Kidney (tissue), 14 donors: ENCODE measurements around the gene KANK3. TPM values are rescaled to one million over a fixed set of nuclear protein-coding genes. Genes with fewer than 3 reads are reported as not detected.
A peak's percentile ranks its signal among the peaks of the same experiment; 100 is the strongest.

Source experiments
- DNase-seq, 5 donors: peaks; one replicate each; pipeline ENCODE4 v3.0.0-alpha.2; 2013 to 2020
- FAIRE-seq: peaks from 2 replicates; lab custom pipeline; 2012; peaks lifted over from hg19 to GRCh38; lab: Jason Lieb, UNC
- H3K27ac ChIP-seq, 2 donors: one replicate each; pipeline ENCODE4 v1.7.0; 2013; ENCODE audit warnings: low read depth in 2 of 2, low read length in 2 of 2, inconsistent platforms in 1 of 2
- H3K27me3 ChIP-seq: one replicate; pipeline ENCODE4 v1.7.1; 2013; ENCODE audit warnings: low read length, inconsistent platforms; ENCODE audit not compliant: control insufficient read depth, insufficient read depth
- H3K36me3 ChIP-seq, 3 donors: one replicate each; pipeline versions ENCODE4 v1.7.0 to v1.7.1; 2013; ENCODE audit warnings: low read length in 3 of 3, control low read depth in 1 of 3, inconsistent platforms in 1 of 3; ENCODE audit not compliant: insufficient read depth in 3 of 3, control insufficient read depth in 2 of 3
- H3K4me1 ChIP-seq, 3 donors: one replicate each; pipeline versions ENCODE4 v1.7.0 to v1.7.1; 2013; ENCODE audit warnings: low read length in 3 of 3, inconsistent platforms in 1 of 3, low read depth in 1 of 3; ENCODE audit not compliant: control insufficient read depth in 2 of 3, insufficient read depth in 2 of 3
- H3K4me3 ChIP-seq, 3 donors: one replicate each; pipeline versions ENCODE4 v1.7.0 to v1.8.1; 2013; ENCODE audit warnings: low read length in 3 of 3, control low read depth in 1 of 3, inconsistent platforms in 1 of 3
- H3K9ac ChIP-seq, 3 donors: one replicate each; pipeline versions ENCODE4 v1.7.0 to v1.7.1; 2013; ENCODE audit warnings: low read length in 3 of 3, control low read depth in 1 of 3, inconsistent platforms in 1 of 3
- H3K9me3 ChIP-seq, 3 donors: one replicate each; pipeline versions ENCODE4 v1.7.0 to v1.7.1; 2013; ENCODE audit warnings: low read length in 3 of 3, control low read depth in 1 of 3, inconsistent platforms in 1 of 3; ENCODE audit not compliant: control insufficient read depth in 2 of 3, insufficient read depth in 1 of 3
- CTCF ChIP-seq: IDR thresholded peaks from 3 replicates; pipeline ENCODE4 v1.5.1; 2012; ENCODE audit warnings: mild to moderate bottlenecking, moderate library complexity, borderline replicate concordance; ENCODE audit not compliant: insufficient read depth; ENCODE audit errors: extremely low read depth
- intact Hi-C: fragments of 100-400 bp; cut with DNase I; formaldehyde crosslinking; loops from one replicate; pipeline ENCODE4 v1.11.1; 2022
- polyA plus RNA-seq: library from polyadenylated mRNA; stranded (reverse); fragments of 350-450 nt; fragmentation: Illumina TruSeq; extraction: RNeasy Lipid Tissue Mini Kit (QIAGEN cat#74804); gene quantifications from one replicate; pipeline ENCODE4 v1.2.3, GENCODE V29; 2014; ENCODE audit warnings: low read depth, low replicate concordance; ENCODE audit not compliant: insufficient read depth
- total RNA-seq: library from RNA; stranded (reverse); fragmentation: NEBNext Ultra II Directional; extraction: Animal tissue kit (Norgen Biotek cat#: 25700); gene quantifications from one replicate; pipeline ENCODE4 v1.2.1, GENCODE V29; 2021
- donor health status: control.
- donor health status: control.
- donor health status: control.
- donor health status: control.
- donor health status: control.
- donor health status: DM: yes; HTN: yes; CAD: no.
- donor health status: Normal renal cell carcinoma (clear cell type).

The KANK3 gene
- total and polyA plus RNA-seq, 2 donors from 2014 or later = 15.0 to 26.6 TPM

- Histone ChIP-seq H3K9me3 (no peaks in the 10 kb centered on the region), H3K27ac (peak overlapping the region; percentile 37 to 47), H3K36me3 (no peaks in the 10 kb centered on the region), H3K4me3 (no peak overlapping the region), H3K4me1 (peaks cover 0 to 20% (median 3%) of the 10 kb centered on the region in 3 donors), H3K9ac (no peak overlapping the region), H3K27me3 (peaks cover 3% of the 10 kb centered on the region)
- intact Hi-C loops = no loop called here
- TF ChIP-seq CTCF = no peak
- DNase-seq = peak; percentile 93 to 98 (median 93)
- FAIRE-seq = no peak
Measured at GRCh38 chr19:8367327-8368001, 24.4 kb upstream of the KANK3 start.

GRCh38 chr19:8366961-8367326 lies 23.9 kb upstream of the KANK3 start:
- Histone ChIP-seq H3K4me3 (no peak overlapping the region), H3K36me3 (no peaks in the 10 kb centered on the region), H3K9me3 (no peaks in the 10 kb centered on the region), H3K27me3 (peaks cover 3% of the 10 kb centered on the region), H3K4me1 (peaks cover 0 to 25% (median 6%) of the 10 kb centered on the region in 3 donors), H3K27ac (peak overlapping the region; percentile 20 to 47), H3K9ac (no peak overlapping the region)
- DNase-seq (peak in 1 of 5 donors; percentile 35), FAIRE-seq (no peak)
- intact Hi-C loops = no loop called here
- TF ChIP-seq CTCF = no peak

- Histone ChIP-seq H3K9ac (no peak overlapping the region), H3K9me3 (no peaks in the 10 kb centered on the region), H3K27ac (no peak overlapping the region), H3K36me3 (no peaks in the 10 kb centered on the region), H3K27me3 (peaks cover 3% of the 10 kb centered on the region), H3K4me3 (no peak overlapping the region), H3K4me1 (peaks cover 0 to 25% (median 9%) of the 10 kb centered on the region in 3 donors)
- intact Hi-C loops = no loop called here
- TF ChIP-seq CTCF = no peak
- DNase-seq = peak in 1 of 5 donors; percentile 40
- no peak for FAIRE-seq
Measured at GRCh38 chr19:8366121-8366581, 23.1 kb upstream of the KANK3 start.
